Measurements from ENCODE around the gene SLC27A1.

DNA sequence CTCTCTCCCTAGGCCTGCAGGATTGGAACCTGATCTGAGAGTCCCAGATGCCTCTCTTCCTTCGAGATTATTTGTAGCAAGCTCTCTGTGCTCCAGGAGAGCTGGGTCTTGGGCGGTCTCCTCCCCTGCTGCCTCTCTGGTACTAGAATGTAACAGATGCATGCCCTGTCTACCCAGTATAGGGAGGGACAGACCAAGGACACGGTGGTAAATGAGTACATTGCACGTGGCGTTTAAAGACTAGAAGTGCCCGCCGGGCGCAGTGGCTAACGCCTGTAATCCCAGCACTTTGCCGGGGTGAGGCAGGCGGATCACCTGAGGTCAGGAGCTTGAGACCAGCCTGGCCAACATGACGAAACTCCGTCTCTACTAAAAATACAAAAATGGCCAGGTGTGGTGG is 11.7 kb downstream of the SLC27A1 start:
- TF ChIP-seq EZH2 (optimal IDR thresholded peaks at IDR 0.05; ENCODE audit: low read depth, low read length), result no peak
- TF ChIP-seq, protein P1, sequence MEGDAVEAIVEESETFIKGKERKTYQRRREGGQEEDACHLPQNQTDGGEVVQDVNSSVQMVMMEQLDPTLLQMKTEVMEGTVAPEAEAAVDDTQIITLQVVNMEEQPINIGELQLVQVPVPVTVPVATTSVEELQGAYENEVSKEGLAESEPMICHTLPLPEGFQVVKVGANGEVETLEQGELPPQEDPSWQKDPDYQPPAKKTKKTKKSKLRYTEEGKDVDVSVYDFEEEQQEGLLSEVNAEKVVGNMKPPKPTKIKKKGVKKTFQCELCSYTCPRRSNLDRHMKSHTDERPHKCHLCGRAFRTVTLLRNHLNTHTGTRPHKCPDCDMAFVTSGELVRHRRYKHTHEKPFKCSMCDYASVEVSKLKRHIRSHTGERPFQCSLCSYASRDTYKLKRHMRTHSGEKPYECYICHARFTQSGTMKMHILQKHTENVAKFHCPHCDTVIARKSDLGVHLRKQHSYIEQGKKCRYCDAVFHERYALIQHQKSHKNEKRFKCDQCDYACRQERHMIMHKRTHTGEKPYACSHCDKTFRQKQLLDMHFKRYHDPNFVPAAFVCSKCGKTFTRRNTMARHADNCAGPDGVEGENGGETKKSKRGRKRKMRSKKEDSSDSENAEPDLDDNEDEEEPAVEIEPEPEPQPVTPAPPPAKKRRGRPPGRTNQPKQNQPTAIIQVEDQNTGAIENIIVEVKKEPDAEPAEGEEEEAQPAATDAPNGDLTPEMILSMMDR (IDR thresholded peaks at IDR 0.05; ENCODE audit: low read length), result no peak

Measured in MM.1S (cell line).